ENCODE data around the gene PCDHGB5. TPM values are rescaled to one million over a fixed set of nuclear protein-coding genes. Genes with fewer than 3 reads are reported as not detected.
A peak's percentile ranks its signal among the peaks of the same experiment; 100 is the strongest.
"Not testable (repeated sequence)": the region's sequence is repeated elsewhere in the genome, so short reads cannot be mapped to it uniquely, and the experiment has no call there.

PCDHGB5 gene
- under 1 TPM in 1 of 2 experiments, not detected in 1; 0.11 TPM for total RNA-seq

GRCh38 chr5:141397756-141398551, at the start of gene PCDHGB5:
TSS of gene PCDHGB5 (plus strand) at chr5:141397947. CDS start at chr5:141398128, 181 bp downstream.
- TF ChIP-seq, protein P1, sequence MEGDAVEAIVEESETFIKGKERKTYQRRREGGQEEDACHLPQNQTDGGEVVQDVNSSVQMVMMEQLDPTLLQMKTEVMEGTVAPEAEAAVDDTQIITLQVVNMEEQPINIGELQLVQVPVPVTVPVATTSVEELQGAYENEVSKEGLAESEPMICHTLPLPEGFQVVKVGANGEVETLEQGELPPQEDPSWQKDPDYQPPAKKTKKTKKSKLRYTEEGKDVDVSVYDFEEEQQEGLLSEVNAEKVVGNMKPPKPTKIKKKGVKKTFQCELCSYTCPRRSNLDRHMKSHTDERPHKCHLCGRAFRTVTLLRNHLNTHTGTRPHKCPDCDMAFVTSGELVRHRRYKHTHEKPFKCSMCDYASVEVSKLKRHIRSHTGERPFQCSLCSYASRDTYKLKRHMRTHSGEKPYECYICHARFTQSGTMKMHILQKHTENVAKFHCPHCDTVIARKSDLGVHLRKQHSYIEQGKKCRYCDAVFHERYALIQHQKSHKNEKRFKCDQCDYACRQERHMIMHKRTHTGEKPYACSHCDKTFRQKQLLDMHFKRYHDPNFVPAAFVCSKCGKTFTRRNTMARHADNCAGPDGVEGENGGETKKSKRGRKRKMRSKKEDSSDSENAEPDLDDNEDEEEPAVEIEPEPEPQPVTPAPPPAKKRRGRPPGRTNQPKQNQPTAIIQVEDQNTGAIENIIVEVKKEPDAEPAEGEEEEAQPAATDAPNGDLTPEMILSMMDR (IDR thresholded peaks at IDR 0.05): peak; percentile 59
- peaks cover 24% of the 10 kb centered on the region for H3K9me3 Mint-ChIP-seq
- peaks cover 54% of the 10 kb centered on the region for H3K27me3 Mint-ChIP-seq
- peak; percentile 88 for ATAC-seq
- H3K4me3 Mint-ChIP-seq: peak within 1 kb of the TSS; percentile 32
- H3K36me3 Mint-ChIP-seq (ENCODE audit: low read depth): peaks cover 22% of the 10 kb centered on the region
- ChIA-PET CTCF (interaction anchor here (0.7 to 3.6 kb wide), 24 partner anchors 9 to 174 kb away, joined by 3 to 19 read pairs (median 4); partner anchors contain the start of genes PCDHGA10, PCDHGA11, PCDHGA12 and PCDHGA3), POLR2A (interaction anchor here (1.0 kb wide), 1 partner anchor 116 kb away, joined by 3 read pairs; no protein-coding TSS in a partner anchor)
- intact Hi-C loops (cut with micrococcal nuclease); H3K4me1 Mint-ChIP-seq (ENCODE audit: low read depth); H3K27ac Mint-ChIP-seq: not testable (repeated sequence)
- DNase-seq: peak; percentile 52

GRCh38 chr5:141349917-141350619, 47.7 kb upstream of the PCDHGB5 start, which contains the start of gene PCDHGB1:
TSS of gene PCDHGB1 (plus strand) at chr5:141350099. CDS start at chr5:141350261, 162 bp downstream.
- H3K4me3 Mint-ChIP-seq: no peak within 1 kb of the TSS
- ChIA-PET POLR2A (no interaction called here), CTCF (interaction anchor here (1.0 to 2.8 kb wide), 11 partner anchors 10 to 214 kb away, joined by 3 to 8 read pairs (median 5); partner anchors contain the start of genes PCDHGA10, PCDHGB2, PCDHGB3 and TAF7)
- no peak within 1 kb of the TSS for H3K27ac Mint-ChIP-seq
- DNase-seq (peak; percentile 56), ATAC-seq (peak; percentile 60)
- TF ChIP-seq, protein P1 (IDR thresholded peaks at IDR 0.05): peak; percentile 33
- peaks cover 53% of the 10 kb centered on the region for H3K27me3 Mint-ChIP-seq
- intact Hi-C loops (cut with micrococcal nuclease): no loop called here
- H3K4me1 Mint-ChIP-seq (ENCODE audit: low read depth): no peaks in the 10 kb centered on the region
- peaks cover 18% of the 10 kb centered on the region for H3K9me3 Mint-ChIP-seq
- H3K36me3 Mint-ChIP-seq (ENCODE audit: low read depth): peaks cover 16% of the 10 kb centered on the region

GRCh38 chr5:141351591-141351990, 46.2 kb upstream of the PCDHGB5 start:
- CTCF ChIA-PET: interaction anchor here (1.1 to 2.8 kb wide), 4 partner anchors 18 to 213 kb away, joined by 3 to 8 read pairs (median 6); partner anchors contain the start of genes PCDHGB3 and TAF7
- peaks cover 62% of the 10 kb centered on the region for H3K27me3 Mint-ChIP-seq
- H3K4me1 Mint-ChIP-seq (ENCODE audit: low read depth): no peaks in the 10 kb centered on the region
- H3K4me3 Mint-ChIP-seq: no peak overlapping the region
- TF ChIP-seq, protein P1 (IDR thresholded peaks at IDR 0.05): no peak
- intact Hi-C loops (cut with micrococcal nuclease): no loop called here
- POLR2A ChIA-PET: no interaction called here
- DNase-seq (no peak), ATAC-seq (no peak)
- peaks cover 14% of the 10 kb centered on the region for H3K36me3 Mint-ChIP-seq (ENCODE audit: low read depth)
- no peak overlapping the region for H3K27ac Mint-ChIP-seq
- H3K9me3 Mint-ChIP-seq: peaks cover 23% of the 10 kb centered on the region

- TF ChIP-seq, protein P1 (IDR thresholded peaks at IDR 0.05): peak; percentile 58
- H3K27ac Mint-ChIP-seq: no peak within 1 kb of the TSS
- ChIA-PET POLR2A (no interaction called here), CTCF (interaction anchor here (0.8 to 2.2 kb wide), 13 partner anchors 9 to 202 kb away, joined by 3 to 8 read pairs (median 4); partner anchors contain the start of genes PCDHGA1, PCDHGA3, PCDHGA5 and PCDHGB3)
- H3K4me1 Mint-ChIP-seq (ENCODE audit: low read depth): no peaks in the 10 kb centered on the region
- H3K36me3 Mint-ChIP-seq (ENCODE audit: low read depth): peaks cover 16% of the 10 kb centered on the region
- no peak within 1 kb of the TSS for H3K4me3 Mint-ChIP-seq
- DNase-seq (no peak), ATAC-seq (no peak)
- peaks cover 60% of the 10 kb centered on the region for H3K27me3 Mint-ChIP-seq
- peaks cover 25% of the 10 kb centered on the region for H3K9me3 Mint-ChIP-seq
- intact Hi-C loops (cut with micrococcal nuclease): no loop called here
Measured at GRCh38 chr5:141354900-141355469, 42.8 kb upstream of the PCDHGB5 start, which contains the start of gene PCDHGA4. TSS of gene PCDHGA4 (plus strand) at chr5:141355021. CDS start at chr5:141355108, 87 bp downstream.
